H9 (cell line): ENCODE measurements around the gene DDX20. TPM values are rescaled to one million over a fixed set of nuclear protein-coding genes. Genes with fewer than 3 reads are reported as not detected.

Experiments
- DNase-seq: peaks from one replicate; pipeline ENCODE4 v3.0.0-alpha.2; 2017
- H2AFZ ChIP-seq: one replicate; pipeline ENCODE4 v1.6.1; 2013; ENCODE audit warnings: mild to moderate bottlenecking, low read length, control low read depth, moderate library complexity
- H2AK5ac ChIP-seq: 2 replicates; pipeline ENCODE4 v1.6.1; 2013; ENCODE audit warnings: low read length, control low read depth, mixed read lengths; ENCODE audit not compliant: insufficient read length
- H2BK120ac ChIP-seq: one replicate; pipeline ENCODE4 v1.6.1; 2013; ENCODE audit warnings: low read depth, mild to moderate bottlenecking, low read length, control low read depth, inconsistent platforms; ENCODE audit not compliant: poor library complexity, severe bottlenecking
- H2BK12ac ChIP-seq: 2 replicates; pipeline ENCODE4 v1.6.1; 2013; ENCODE audit warnings: low read length, control low read depth, mixed read lengths, low read depth; ENCODE audit not compliant: insufficient read length
- H2BK15ac ChIP-seq: 2 replicates; pipeline ENCODE4 v1.6.1; 2013; ENCODE audit warnings: low read depth, low read length, control low read depth
- H2BK20ac ChIP-seq: one replicate; pipeline ENCODE4 v1.6.1; 2013; ENCODE audit warnings: low read depth, mild to moderate bottlenecking, low read length, control low read depth, inconsistent platforms; ENCODE audit not compliant: poor library complexity, severe bottlenecking
- H2BK5ac ChIP-seq: 2 replicates; pipeline ENCODE4 v1.6.1; 2013; ENCODE audit warnings: low read length, control low read depth, mixed read lengths; ENCODE audit not compliant: insufficient read length
- H3K14ac ChIP-seq: 2 replicates; pipeline ENCODE4 v1.6.1; 2013; ENCODE audit warnings: low read length, control low read depth; ENCODE audit not compliant: insufficient read depth
- H3K18ac ChIP-seq: 2 replicates; pipeline ENCODE4 v1.6.1; 2013; ENCODE audit warnings: low read depth, mild to moderate bottlenecking, mixed read lengths, low read length, control low read depth; ENCODE audit not compliant: insufficient read length
- H3K23ac ChIP-seq: 2 replicates; pipeline ENCODE4 v1.6.1; 2013; ENCODE audit warnings: low read length, control low read depth, mixed read lengths, low read depth; ENCODE audit not compliant: insufficient read length
- H3K23me2 ChIP-seq: 2 replicates; pipeline ENCODE4 v1.6.1; 2013; ENCODE audit warnings: low read depth, mild to moderate bottlenecking, mixed read lengths, low read length, control low read depth; ENCODE audit not compliant: insufficient read length, poor library complexity, severe bottlenecking
- H3K27ac ChIP-seq: 2 replicates; pipeline ENCODE4 v1.5.1; 2013; ENCODE audit warnings: low read length, control low read depth, mixed read lengths, low read depth; ENCODE audit not compliant: insufficient read length
- H3K27me3 ChIP-seq: 2 replicates; pipeline ENCODE4 v1.6.1; 2013; ENCODE audit warnings: low read length, control low read depth, inconsistent platforms; ENCODE audit not compliant: insufficient read depth
- H3K4ac ChIP-seq: 2 replicates; pipeline ENCODE4 v1.6.1; 2013; ENCODE audit warnings: low read depth, mild to moderate bottlenecking, control low read depth, inconsistent platforms, low read length, moderate library complexity
- H3K4me1 ChIP-seq: 2 replicates; pipeline ENCODE4 v1.6.1; 2013; ENCODE audit warnings: low read length, control low read depth, inconsistent platforms; ENCODE audit not compliant: insufficient read depth
- H3K4me2 ChIP-seq: 2 replicates; pipeline ENCODE4 v1.6.1; 2013; ENCODE audit warnings: low read length, control low read depth, mixed read lengths; ENCODE audit not compliant: insufficient read length, insufficient read depth
- H3K56ac ChIP-seq: 2 replicates; pipeline ENCODE4 v1.6.1; 2013; ENCODE audit warnings: low read depth, mild to moderate bottlenecking, mixed read lengths, low read length, control low read depth; ENCODE audit not compliant: insufficient read length
- H3K79me1 ChIP-seq: 2 replicates; pipeline ENCODE4 v1.6.1; 2013; ENCODE audit warnings: low read depth, mild to moderate bottlenecking, moderate library complexity, low read length, control low read depth, inconsistent platforms; ENCODE audit not compliant: insufficient read depth, poor library complexity, severe bottlenecking
- H3K79me2 ChIP-seq: 2 replicates; pipeline ENCODE4 v1.6.1; 2013; ENCODE audit warnings: low read length, control low read depth, inconsistent platforms; ENCODE audit not compliant: insufficient read depth
- H3K9ac ChIP-seq: 2 replicates; pipeline ENCODE4 v1.6.1; 2013; ENCODE audit warnings: low read length, control low read depth, mixed read lengths; ENCODE audit not compliant: insufficient read length; ENCODE audit errors: extremely low read depth
- H3K9me3 ChIP-seq: one replicate; pipeline ENCODE4 v1.6.1; 2013; ENCODE audit warnings: low read depth, low read length, inconsistent platforms; ENCODE audit not compliant: control insufficient read depth
- H3T11ph ChIP-seq: one replicate; pipeline ENCODE4 v1.6.1; 2013; ENCODE audit warnings: mild to moderate bottlenecking, low read length, control low read depth, inconsistent platforms
- H4K20me1 ChIP-seq: one replicate; pipeline ENCODE4 v1.6.1; 2013; ENCODE audit not compliant: control insufficient read depth, insufficient read length, insufficient read depth
- H4K5ac ChIP-seq: 2 replicates; pipeline ENCODE4 v1.6.1; 2013; ENCODE audit warnings: low read depth, mild to moderate bottlenecking, mixed read lengths, low read length, control low read depth; ENCODE audit not compliant: insufficient read length
- H4K8ac ChIP-seq: replicated peaks from 2 replicates; pipeline ENCODE4 v1.6.1; 2013; ENCODE audit warnings: low read length, control low read depth, mixed read lengths, low read depth; ENCODE audit not compliant: insufficient read length
- H4K91ac ChIP-seq: 2 replicates; pipeline ENCODE4 v1.6.1; 2013; ENCODE audit warnings: low read depth, mild to moderate bottlenecking, moderate library complexity, mixed read lengths, low read length, control low read depth; ENCODE audit not compliant: insufficient read length
- H3K27ac Mint-ChIP-seq, 3 experiments: 2 replicates in 2 of 3; 3 replicates in 1 of 3; pipeline ENCODE4 v1.8.0; 2020 to 2021; ENCODE audit warnings: mixed read lengths in 3 of 3, mild to moderate bottlenecking in 1 of 3, moderate library complexity in 1 of 3
- H3K27me3 Mint-ChIP-seq: 2 replicates; pipeline ENCODE4 v1.8.0; 2021; ENCODE audit warnings: low read depth, mild to moderate bottlenecking, moderate library complexity, mixed read lengths
- H3K36me3 Mint-ChIP-seq, 3 experiments: 2 replicates in 2 of 3; 3 replicates in 1 of 3; pipeline ENCODE4 v1.8.0; 2020 to 2021; ENCODE audit warnings: low read depth in 3 of 3, mixed read lengths in 3 of 3; ENCODE audit not compliant: insufficient read depth in 1 of 3
- H3K4me1 Mint-ChIP-seq, 2 experiments: 2 replicates each; pipeline ENCODE4 v1.8.0; 2020; ENCODE audit warnings: mixed read lengths in 2 of 2
- H3K4me3 Mint-ChIP-seq, 2 experiments: 2 replicates in 1 of 2; 3 replicates in 1 of 2; pipeline ENCODE4 v1.8.0; 2020 to 2021; ENCODE audit warnings: mild to moderate bottlenecking in 2 of 2, mixed read lengths in 2 of 2, moderate library complexity in 1 of 2
- H3K9me3 Mint-ChIP-seq, 2 experiments: 2 replicates in 1 of 2; 3 replicates in 1 of 2; pipeline ENCODE4 v1.8.0; 2020; ENCODE audit warnings: mild to moderate bottlenecking in 2 of 2, mixed read lengths in 2 of 2, moderate library complexity in 1 of 2
- WGBS: extraction: QIAGEN DNeasy Blood & Tissue Kit; methylation state at CpG from one replicate; pipeline ENCODE4 v1.1.7; 2013; ENCODE audit warnings: missing lambda C conversion rate, low lambda C conversion rate, mixed read lengths; ENCODE audit not compliant: insufficient read length; ENCODE audit errors: extremely low coverage; 5-methylcytosine and 5-hydroxymethylcytosine counted together
- total RNA-seq: library from RNA; stranded (reverse); gene quantifications from 2 replicates; pipeline ENCODE4 v1.2.1, GENCODE V29; 2021
- TF ChIP-seq, protein P1 (sequence below): fragments of 200-600 bp; sonication (generic); conservative IDR thresholded peaks from 3 replicates; pipeline ENCODE4 v1.8.0; 2021; ENCODE audit warnings: antibody characterized with exemption, mild to moderate bottlenecking

DDX20 gene
- total RNA-seq, 1 experiment from 2014 or later, result 38.3 TPM

GRCh38 chr1:111795401-111795800, 39.7 kb downstream of the DDX20 start:
- H3K27ac Mint-ChIP-seq, result no peak overlapping the region
- no peak overlapping the region for H2BK20ac ChIP-seq
- H3K4me1 ChIP-seq, result no peaks in the 10 kb centered on the region

More at GRCh38 chr1:111795401-111795800, 39.7 kb downstream of the DDX20 start:
- no peak overlapping the region for H3K9ac ChIP-seq
- H2BK120ac ChIP-seq, result no peak overlapping the region
- no peak overlapping the region for H3K56ac ChIP-seq
- no peak overlapping the region for H3K4ac ChIP-seq
- DNase-seq, result no peak
- no peak overlapping the region for H3K18ac ChIP-seq
- H3K79me2 ChIP-seq, result no peaks in the 10 kb centered on the region
- Mint-ChIP-seq H3K9me3 (peaks cover 3% of the 10 kb centered on the region in 2 experiments; a peak in 3 of 5 replicates), H3K4me1 (peaks cover 4 to 6% of the 10 kb centered on the region in 2 experiments; a peak in 1 of 4 replicates), H3K27me3 (no peaks in the 10 kb centered on the region), H3K36me3 (0 out of 7 replicates have a peak, but pooled peaks cover 0 to 2% (median 0%) of the 10 kb centered on the region in 3 experiments), H3K4me3 (no peak overlapping the region)
- no peak overlapping the region for H2AK5ac ChIP-seq
- WGBS, result no CpG with 5 or more reads among the region's 6 CpGs
- H4K20me1 ChIP-seq, result no peaks in the 10 kb centered on the region
- no peak overlapping the region for H3T11ph ChIP-seq
- no peak overlapping the region for H4K91ac ChIP-seq
- H2AFZ ChIP-seq, result no peak overlapping the region
- H2BK5ac ChIP-seq, result no peak overlapping the region
- H4K5ac ChIP-seq, result no peak overlapping the region
- no peaks in the 10 kb centered on the region for H3K23me2 ChIP-seq
- no peak overlapping the region for H3K27ac ChIP-seq
- no peaks in the 10 kb centered on the region for H3K79me1 ChIP-seq
- peaks cover 3% of the 10 kb centered on the region for H3K9me3 ChIP-seq
- H2BK12ac ChIP-seq, result no peak overlapping the region
- H4K8ac ChIP-seq, result no peak overlapping the region
- TF ChIP-seq, protein P1, sequence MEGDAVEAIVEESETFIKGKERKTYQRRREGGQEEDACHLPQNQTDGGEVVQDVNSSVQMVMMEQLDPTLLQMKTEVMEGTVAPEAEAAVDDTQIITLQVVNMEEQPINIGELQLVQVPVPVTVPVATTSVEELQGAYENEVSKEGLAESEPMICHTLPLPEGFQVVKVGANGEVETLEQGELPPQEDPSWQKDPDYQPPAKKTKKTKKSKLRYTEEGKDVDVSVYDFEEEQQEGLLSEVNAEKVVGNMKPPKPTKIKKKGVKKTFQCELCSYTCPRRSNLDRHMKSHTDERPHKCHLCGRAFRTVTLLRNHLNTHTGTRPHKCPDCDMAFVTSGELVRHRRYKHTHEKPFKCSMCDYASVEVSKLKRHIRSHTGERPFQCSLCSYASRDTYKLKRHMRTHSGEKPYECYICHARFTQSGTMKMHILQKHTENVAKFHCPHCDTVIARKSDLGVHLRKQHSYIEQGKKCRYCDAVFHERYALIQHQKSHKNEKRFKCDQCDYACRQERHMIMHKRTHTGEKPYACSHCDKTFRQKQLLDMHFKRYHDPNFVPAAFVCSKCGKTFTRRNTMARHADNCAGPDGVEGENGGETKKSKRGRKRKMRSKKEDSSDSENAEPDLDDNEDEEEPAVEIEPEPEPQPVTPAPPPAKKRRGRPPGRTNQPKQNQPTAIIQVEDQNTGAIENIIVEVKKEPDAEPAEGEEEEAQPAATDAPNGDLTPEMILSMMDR, result no peak
- no peaks in the 10 kb centered on the region for H3K27me3 ChIP-seq
- H3K23ac ChIP-seq, result no peak overlapping the region
- no peak overlapping the region for H3K4me2 ChIP-seq
- no peak overlapping the region for H2BK15ac ChIP-seq
- H3K14ac ChIP-seq, result no peak overlapping the region
